ENCODE results near the gene PGM5. TPM values are rescaled to one million over a fixed set of nuclear protein-coding genes. Genes with fewer than 3 reads are reported as not detected.

PGM5 gene
- total RNA-seq, 1 donor from 2014 or later: 102 TPM

DNA sequence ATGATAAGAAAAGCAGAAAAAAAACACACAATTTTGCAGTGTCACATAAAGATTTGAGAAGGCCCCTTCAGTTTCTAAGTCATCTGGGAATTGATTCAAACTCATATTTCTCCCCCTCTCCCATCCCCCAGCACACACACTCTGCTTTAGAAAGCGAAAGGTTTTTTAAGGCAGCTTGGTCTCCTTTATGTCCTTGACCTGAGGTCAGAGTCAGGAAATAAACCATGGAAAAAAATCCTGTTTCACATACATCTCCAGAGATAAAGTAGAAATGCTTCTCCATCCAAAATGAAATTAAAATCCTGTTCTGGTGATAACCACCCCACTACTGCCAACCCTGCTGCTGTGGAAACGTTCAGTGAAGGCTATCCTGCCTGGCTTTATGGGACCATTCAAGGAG, 131.7 kb downstream of the PGM5 start:
- no peaks in the 10 kb centered on the region for H3K9me3 ChIP-seq
- DNase-seq (ENCODE audit: extremely low spot score in 2 of 2): no peak
- no peaks in the 10 kb centered on the region for H3K4me1 ChIP-seq
- intact Hi-C loops (cut with DNase I): no loop called here
- H3K4me3 ChIP-seq: no peak overlapping the region
- H3K27ac ChIP-seq: no peak overlapping the region
- H3K27me3 ChIP-seq: no peaks in the 10 kb centered on the region
- no peak for TF ChIP-seq POLR2A (IDR thresholded peaks at IDR 0.05)
- TF ChIP-seq POLR2AphosphoS5 (IDR thresholded peaks at IDR 0.05; ENCODE audit: insufficient read depth in 1 of 2, low read depth in 1 of 2): no peak
- TF ChIP-seq, protein P1, sequence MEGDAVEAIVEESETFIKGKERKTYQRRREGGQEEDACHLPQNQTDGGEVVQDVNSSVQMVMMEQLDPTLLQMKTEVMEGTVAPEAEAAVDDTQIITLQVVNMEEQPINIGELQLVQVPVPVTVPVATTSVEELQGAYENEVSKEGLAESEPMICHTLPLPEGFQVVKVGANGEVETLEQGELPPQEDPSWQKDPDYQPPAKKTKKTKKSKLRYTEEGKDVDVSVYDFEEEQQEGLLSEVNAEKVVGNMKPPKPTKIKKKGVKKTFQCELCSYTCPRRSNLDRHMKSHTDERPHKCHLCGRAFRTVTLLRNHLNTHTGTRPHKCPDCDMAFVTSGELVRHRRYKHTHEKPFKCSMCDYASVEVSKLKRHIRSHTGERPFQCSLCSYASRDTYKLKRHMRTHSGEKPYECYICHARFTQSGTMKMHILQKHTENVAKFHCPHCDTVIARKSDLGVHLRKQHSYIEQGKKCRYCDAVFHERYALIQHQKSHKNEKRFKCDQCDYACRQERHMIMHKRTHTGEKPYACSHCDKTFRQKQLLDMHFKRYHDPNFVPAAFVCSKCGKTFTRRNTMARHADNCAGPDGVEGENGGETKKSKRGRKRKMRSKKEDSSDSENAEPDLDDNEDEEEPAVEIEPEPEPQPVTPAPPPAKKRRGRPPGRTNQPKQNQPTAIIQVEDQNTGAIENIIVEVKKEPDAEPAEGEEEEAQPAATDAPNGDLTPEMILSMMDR (IDR thresholded peaks at IDR 0.05): no peak
- H3K36me3 ChIP-seq: no peaks in the 10 kb centered on the region

- no peak overlapping the region for H3K4me3 ChIP-seq
- intact Hi-C loops (cut with DNase I): no loop called here
- DNase-seq (ENCODE audit: extremely low spot score in 2 of 2): no peak
- no peaks in the 10 kb centered on the region for H3K4me1 ChIP-seq
- H3K27ac ChIP-seq: no peak overlapping the region
- H3K36me3 ChIP-seq: no peaks in the 10 kb centered on the region
- no peaks in the 10 kb centered on the region for H3K9me3 ChIP-seq
- no peak for TF ChIP-seq POLR2A (IDR thresholded peaks at IDR 0.05)
- TF ChIP-seq, protein P1 (IDR thresholded peaks at IDR 0.05): no peak
- no peak for TF ChIP-seq POLR2AphosphoS5 (IDR thresholded peaks at IDR 0.05; ENCODE audit: insufficient read depth in 1 of 2, low read depth in 1 of 2)
- H3K27me3 ChIP-seq: no peaks in the 10 kb centered on the region
These were observed 133.2 kb downstream of the PGM5 start for GRCh38 chr9:68489646-68490045.

DNA sequence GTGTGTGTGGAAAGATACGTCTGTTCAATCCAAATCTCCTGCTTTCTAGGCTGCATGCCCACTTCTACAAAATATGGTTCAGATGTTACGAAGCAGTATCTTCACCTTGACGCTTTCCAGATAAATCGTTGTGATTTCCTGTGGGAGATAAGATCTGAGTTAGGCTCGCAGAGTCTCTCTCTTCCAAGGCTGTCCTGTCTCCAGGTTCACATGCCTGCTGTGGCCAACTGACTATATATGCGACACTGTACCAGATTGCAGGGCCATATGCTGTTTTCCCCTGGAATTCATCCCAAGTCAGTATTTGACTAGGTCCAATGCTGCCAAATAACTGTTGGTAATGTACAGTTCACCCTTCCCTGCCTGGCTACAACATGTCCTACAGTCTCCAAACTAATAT, 136.4 kb downstream of the PGM5 start:
- H3K4me3 ChIP-seq: no peak overlapping the region
- intact Hi-C loops (cut with DNase I): no loop called here
- no peak for DNase-seq (ENCODE audit: extremely low spot score in 2 of 2)
- no peaks in the 10 kb centered on the region for H3K4me1 ChIP-seq
- TF ChIP-seq, protein P1 (IDR thresholded peaks at IDR 0.05): no peak
- TF ChIP-seq POLR2A (IDR thresholded peaks at IDR 0.05): no peak
- no peak for TF ChIP-seq POLR2AphosphoS5 (IDR thresholded peaks at IDR 0.05; ENCODE audit: insufficient read depth in 1 of 2, low read depth in 1 of 2)
- no peaks in the 10 kb centered on the region for H3K27me3 ChIP-seq
- no peaks in the 10 kb centered on the region for H3K36me3 ChIP-seq
- H3K27ac ChIP-seq: no peak overlapping the region
- no peaks in the 10 kb centered on the region for H3K9me3 ChIP-seq

- H3K27ac ChIP-seq: no peak overlapping the region
- H3K9me3 ChIP-seq: no peaks in the 10 kb centered on the region
- no peak overlapping the region for H3K4me3 ChIP-seq
- H3K36me3 ChIP-seq: no peaks in the 10 kb centered on the region
- no peaks in the 10 kb centered on the region for H3K4me1 ChIP-seq
- H3K27me3 ChIP-seq: no peaks in the 10 kb centered on the region
- intact Hi-C loops (cut with DNase I): no loop called here
- TF ChIP-seq, protein P1 (IDR thresholded peaks at IDR 0.05): no peak
- TF ChIP-seq POLR2AphosphoS5 (IDR thresholded peaks at IDR 0.05; ENCODE audit: insufficient read depth in 1 of 2, low read depth in 1 of 2): no peak
- TF ChIP-seq POLR2A (IDR thresholded peaks at IDR 0.05): no peak
- DNase-seq (ENCODE audit: extremely low spot score in 2 of 2): no peak
These were observed 137.1 kb downstream of the PGM5 start for GRCh38 chr9:68493541-68493940.

GRCh38 chr9:68493958-68494577, 137.7 kb downstream of the PGM5 start:
- no peaks in the 10 kb centered on the region for H3K27me3 ChIP-seq
- no peak for DNase-seq (ENCODE audit: extremely low spot score in 2 of 2)
- no peaks in the 10 kb centered on the region for H3K9me3 ChIP-seq
- intact Hi-C loops (cut with DNase I): no loop called here
- no peaks in the 10 kb centered on the region for H3K36me3 ChIP-seq
- no peak overlapping the region for H3K4me3 ChIP-seq
- H3K27ac ChIP-seq: no peak overlapping the region
- H3K4me1 ChIP-seq: no peaks in the 10 kb centered on the region
- no peak for TF ChIP-seq POLR2AphosphoS5 (IDR thresholded peaks at IDR 0.05; ENCODE audit: insufficient read depth in 1 of 2, low read depth in 1 of 2)
